Measurements from ENCODE around the gene PEX26. TPM values are rescaled to one million over a fixed set of nuclear protein-coding genes. Genes with fewer than 3 reads are reported as not detected.
"Not testable (repeated sequence)": the region's sequence is repeated elsewhere in the genome, so short reads cannot be mapped to it uniquely, and the experiment has no call there.

Gene PEX26
- total RNA-seq, 4 donors from 2014 or later = 29.4 to 49.6 (median 39.4) TPM

DNA sequence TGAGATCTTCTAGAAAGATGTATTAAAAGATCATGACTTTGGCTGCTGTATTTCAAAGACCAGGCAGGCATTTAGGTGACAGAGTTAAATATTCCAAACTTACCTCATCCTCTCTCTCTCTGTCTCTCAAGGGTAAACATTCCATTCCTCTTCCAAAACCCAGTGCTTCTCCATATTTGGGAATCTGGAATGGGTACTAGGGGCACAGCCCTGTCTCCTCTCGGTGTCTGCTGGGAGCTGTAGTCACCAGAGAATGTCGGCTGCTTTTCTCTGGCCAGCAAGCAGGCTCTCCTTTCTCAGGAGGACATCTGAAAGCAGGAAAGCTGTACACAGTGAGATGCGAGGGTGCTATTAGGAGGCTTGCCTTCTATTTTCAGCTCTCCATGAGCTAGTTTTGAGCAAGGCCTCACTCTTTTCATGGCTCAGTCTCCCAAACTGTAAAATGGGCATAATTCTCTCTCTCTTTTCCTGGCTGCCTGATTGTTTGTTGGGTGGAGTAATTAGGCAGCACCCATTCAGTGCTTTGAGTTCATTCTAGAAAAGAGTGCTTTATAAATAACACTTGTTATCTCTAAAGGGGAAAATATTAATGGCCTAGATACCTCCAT is 9.3 kb upstream of the PEX26 start:
- TF ChIP-seq POLR2A (IDR thresholded peaks at IDR 0.05) = no peak
- TF ChIP-seq, protein P1, sequence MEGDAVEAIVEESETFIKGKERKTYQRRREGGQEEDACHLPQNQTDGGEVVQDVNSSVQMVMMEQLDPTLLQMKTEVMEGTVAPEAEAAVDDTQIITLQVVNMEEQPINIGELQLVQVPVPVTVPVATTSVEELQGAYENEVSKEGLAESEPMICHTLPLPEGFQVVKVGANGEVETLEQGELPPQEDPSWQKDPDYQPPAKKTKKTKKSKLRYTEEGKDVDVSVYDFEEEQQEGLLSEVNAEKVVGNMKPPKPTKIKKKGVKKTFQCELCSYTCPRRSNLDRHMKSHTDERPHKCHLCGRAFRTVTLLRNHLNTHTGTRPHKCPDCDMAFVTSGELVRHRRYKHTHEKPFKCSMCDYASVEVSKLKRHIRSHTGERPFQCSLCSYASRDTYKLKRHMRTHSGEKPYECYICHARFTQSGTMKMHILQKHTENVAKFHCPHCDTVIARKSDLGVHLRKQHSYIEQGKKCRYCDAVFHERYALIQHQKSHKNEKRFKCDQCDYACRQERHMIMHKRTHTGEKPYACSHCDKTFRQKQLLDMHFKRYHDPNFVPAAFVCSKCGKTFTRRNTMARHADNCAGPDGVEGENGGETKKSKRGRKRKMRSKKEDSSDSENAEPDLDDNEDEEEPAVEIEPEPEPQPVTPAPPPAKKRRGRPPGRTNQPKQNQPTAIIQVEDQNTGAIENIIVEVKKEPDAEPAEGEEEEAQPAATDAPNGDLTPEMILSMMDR (IDR thresholded peaks at IDR 0.05) = no peak
- 73 to 75% methylated on average over 3 of the region's 3 CpGs for WGBS, 2 donors
- Histone ChIP-seq H3K27ac (no peak overlapping the region), H3K9me3 (no peaks in the 10 kb centered on the region), H3K4me1 (no peaks in the 10 kb centered on the region), H3K27me3 (no peaks in the 10 kb centered on the region), H3K36me3 (no peaks in the 10 kb centered on the region), H3K4me3 (replicated peaks in 1 of 3) (no peak overlapping the region)
- intact Hi-C loops (cut with DNase I) = no loop called here
- no peak for DNase-seq

DNA sequence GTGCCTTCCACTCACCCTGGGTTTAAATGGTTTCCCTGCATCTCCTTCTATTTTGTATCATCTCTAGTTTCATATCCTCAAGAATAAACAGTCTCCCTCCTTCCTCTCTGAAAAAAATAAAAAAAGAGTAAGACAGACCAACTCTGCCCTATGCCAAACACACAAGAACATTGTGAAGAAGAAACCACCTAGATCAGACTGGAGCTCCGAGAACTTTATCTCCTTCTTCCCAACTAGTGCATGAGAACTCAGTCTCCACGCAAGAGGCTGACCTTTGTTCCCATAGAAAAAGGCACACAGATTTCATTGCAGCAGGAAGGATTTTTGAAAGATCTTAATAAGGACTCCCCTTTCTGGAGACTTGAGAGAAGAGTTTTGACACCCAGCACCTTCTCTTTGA is 8.7 kb upstream of the PEX26 start:
- WGBS, 2 donors = 87% methylated on average over 2 of the region's 2 CpGs

DNA sequence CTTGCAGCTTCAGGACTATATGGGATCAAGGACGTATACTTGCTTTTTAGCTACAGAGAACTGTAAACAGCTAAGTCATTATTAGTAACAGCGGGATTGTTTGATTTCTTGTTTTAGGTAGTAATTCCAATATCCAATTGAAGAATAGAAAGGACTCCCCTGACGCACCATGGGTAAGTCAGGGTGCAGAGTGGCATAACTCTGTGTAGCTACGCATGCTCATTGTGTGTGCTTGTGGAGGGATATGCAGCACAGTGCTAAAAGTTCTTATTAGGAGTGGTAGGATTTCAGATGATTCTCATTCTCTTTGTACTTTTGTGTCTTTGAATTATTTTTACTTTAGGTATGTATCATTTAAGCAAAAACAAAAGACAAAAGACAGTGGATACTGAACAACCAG is 7.7 kb upstream of the PEX26 start:
- TF ChIP-seq, protein P1 (IDR thresholded peaks at IDR 0.05) = no peak
- no peak for TF ChIP-seq POLR2A (IDR thresholded peaks at IDR 0.05)
- no peak for DNase-seq
- Histone ChIP-seq H3K4me1 (no peaks in the 10 kb centered on the region), H3K4me3 (replicated peaks in 1 of 3) (no peak overlapping the region), H3K36me3 (no peaks in the 10 kb centered on the region), H3K27ac (no peak overlapping the region), H3K9me3 (no peaks in the 10 kb centered on the region), H3K27me3 (no peaks in the 10 kb centered on the region)
- WGBS, 2 donors = 94 to 96% methylated on average over 4 of the region's 4 CpGs
- intact Hi-C loops (cut with DNase I) = loop anchor here (10.0 kb wide), 1 partner anchor 45 kb away; the partner anchor contains the start of gene MICAL3

More for the DNA sequence above, 8.7 kb upstream of the PEX26 start:
- no peak overlapping the region for H3K4me3 ChIP-seq (replicated peaks in 1 of 3)
- no peak overlapping the region for H3K27ac ChIP-seq
- intact Hi-C loops (cut with DNase I) = no loop called here
- DNase-seq = no peak
- H3K4me1 ChIP-seq = no peaks in the 10 kb centered on the region
- no peaks in the 10 kb centered on the region for H3K36me3 ChIP-seq
- no peaks in the 10 kb centered on the region for H3K27me3 ChIP-seq
- H3K9me3 ChIP-seq = no peaks in the 10 kb centered on the region
- no peak for TF ChIP-seq POLR2A (IDR thresholded peaks at IDR 0.05)

DNA sequence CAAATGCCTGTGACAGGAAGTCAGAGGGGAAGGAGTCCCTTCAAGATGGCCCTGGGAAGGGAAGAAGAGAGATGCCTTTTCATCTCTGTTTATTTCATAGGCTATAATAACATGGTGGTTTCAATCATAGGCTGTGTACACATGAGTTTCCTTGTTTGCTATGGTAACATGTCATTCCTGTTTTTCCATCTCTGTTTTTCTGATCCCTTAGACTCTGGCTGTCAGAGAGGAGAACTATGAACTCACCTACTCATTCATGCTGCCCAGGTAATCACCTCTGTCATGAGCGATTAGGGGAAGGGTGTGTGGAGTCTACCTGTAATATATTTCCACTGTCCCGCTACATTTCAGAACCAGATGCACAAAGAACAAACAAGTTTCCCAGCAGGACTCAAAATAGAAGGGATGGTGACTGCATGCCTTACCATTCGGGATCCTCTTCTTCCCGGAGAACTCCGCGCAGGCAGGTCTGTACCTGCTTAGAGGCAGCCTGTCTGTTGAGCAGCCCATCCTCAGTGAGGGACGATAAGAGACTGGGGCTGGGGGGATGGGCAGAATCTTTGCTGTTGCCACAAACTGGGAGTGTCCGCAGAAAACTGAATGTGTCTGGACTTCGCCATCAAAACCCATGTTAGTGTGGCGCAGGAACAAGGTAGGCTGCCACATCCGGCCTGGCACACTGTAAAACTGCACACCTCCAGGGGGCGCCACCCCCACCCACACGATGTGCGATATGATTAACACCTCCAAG is 7.1 kb upstream of the PEX26 start:
- no peaks in the 10 kb centered on the region for H3K9me3 ChIP-seq
- H3K27me3 ChIP-seq = no peaks in the 10 kb centered on the region
- peaks cover under 1 to 6% of the 10 kb centered on the region in 2 donors for H3K4me1 ChIP-seq
- 80 to 81% methylated on average over 14 of the region's 14 CpGs for WGBS, 2 donors
- no peak for DNase-seq
- H3K27ac ChIP-seq = no peak overlapping the region
- no peak overlapping the region for H3K4me3 ChIP-seq (replicated peaks in 1 of 3)
- intact Hi-C loops (cut with DNase I) = loop anchor here (10.0 kb wide), 1 partner anchor 46 kb away; the partner anchor contains the start of gene MICAL3
- H3K36me3 ChIP-seq = no peaks in the 10 kb centered on the region
- TF ChIP-seq POLR2A (IDR thresholded peaks at IDR 0.05) = no peak
- TF ChIP-seq, protein P1 (IDR thresholded peaks at IDR 0.05) = no peak

DNA sequence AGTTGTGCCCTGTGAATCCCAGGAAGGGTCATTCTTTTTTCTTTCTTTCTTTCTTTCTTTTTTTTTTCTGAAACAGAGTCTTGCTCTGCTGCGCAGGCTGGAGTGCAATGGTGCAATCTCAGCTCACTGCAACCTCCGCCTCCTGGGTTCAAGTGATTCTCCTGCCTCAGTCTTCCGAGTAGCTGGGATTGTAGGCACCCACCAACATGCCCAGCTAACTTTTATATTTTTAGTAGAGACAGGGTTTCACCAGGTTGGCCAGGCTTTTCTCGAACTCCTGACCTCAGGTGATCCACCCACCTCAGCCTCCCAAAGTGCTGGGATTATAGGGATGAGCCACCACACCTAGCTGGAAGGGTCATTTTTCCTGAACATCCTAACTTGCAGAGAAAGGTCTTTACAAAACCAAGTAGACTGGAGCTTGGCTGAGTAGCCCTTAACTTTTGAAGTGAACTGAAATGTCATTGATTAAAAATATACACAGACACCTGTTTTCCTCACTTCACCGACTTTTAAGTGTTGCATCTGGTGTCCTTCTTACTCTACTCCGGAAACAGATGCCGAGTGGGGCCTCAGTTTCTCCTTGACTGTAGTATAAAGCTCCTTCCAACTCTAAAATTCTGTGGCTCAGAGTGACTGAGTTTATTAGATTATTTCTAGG is 6.4 kb upstream of the PEX26 start:
- not testable (repeated sequence) for H3K36me3 ChIP-seq; H3K27me3 ChIP-seq; DNase-seq; H3K4me3 ChIP-seq (replicated peaks in 1 of 3); H3K27ac ChIP-seq; H3K9me3 ChIP-seq
- WGBS, 2 donors = 65 to 76% methylated on average over 7 of the region's 7 CpGs
- intact Hi-C loops (cut with DNase I) = loop anchor here (10.0 kb wide), 1 partner anchor 47 kb away; the partner anchor contains the start of gene MICAL3
- peaks cover 7 to 12% of the 10 kb centered on the region in 2 donors for H3K4me1 ChIP-seq
